Measurements from ENCODE around the gene PEX11A.
A peak's percentile ranks its signal among the peaks of the same experiment; 100 is the strongest.

PEX11A gene

DNA sequence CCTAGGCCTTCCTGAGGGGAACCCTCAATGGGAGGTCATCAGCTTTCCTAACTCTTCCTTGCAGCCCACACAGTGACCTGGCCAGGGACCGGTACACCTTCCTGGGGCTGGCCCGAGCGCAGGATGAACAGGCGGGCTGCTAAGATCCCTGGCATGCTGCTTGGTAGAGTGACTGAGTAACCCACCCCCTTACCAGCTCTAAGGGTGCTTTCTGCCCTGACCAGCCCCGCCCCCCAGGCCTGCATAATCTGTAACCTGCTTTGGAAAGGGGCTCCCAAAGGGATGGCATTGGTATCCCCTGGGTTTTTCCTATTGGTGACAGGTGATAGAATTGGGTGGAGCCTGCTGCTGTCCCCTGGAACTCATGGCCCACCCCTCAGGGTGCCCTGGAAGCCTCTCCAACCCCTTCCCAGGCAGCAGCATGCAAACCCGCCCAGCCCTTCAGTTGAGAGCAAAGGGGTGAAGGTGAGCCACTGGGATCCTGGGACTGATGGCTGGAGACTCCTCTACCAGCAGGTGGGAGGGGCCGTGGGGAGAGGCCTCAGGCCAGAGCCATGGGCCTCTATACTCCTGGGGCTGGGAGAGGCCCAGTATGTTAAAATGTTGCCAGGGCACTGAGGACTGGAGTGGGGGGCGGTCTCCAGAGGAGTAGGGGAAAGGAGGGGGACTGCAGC, 24.2 kb downstream of the PEX11A start:
- H3K4me1 ChIP-seq (ENCODE audit: control insufficient read depth, insufficient read depth, low read length), result no peaks in the 10 kb centered on the region
- ChIA-PET POLR2A (no interaction called here), CTCF (interaction anchor here (0.5 to 7.8 kb wide), 3 partner anchors 9 to 176 kb away, joined by 3 to 36 read pairs (median 4); no protein-coding TSS in a partner anchor)
- TF ChIP-seq ZNF514 (tag by site-specific recombination; IDR thresholded peaks at IDR 0.05) (no peak), ZNF707 (tag by site-specific recombination; IDR thresholded peaks at IDR 0.05) (no peak), KLF1 (tag by site-specific recombination; IDR thresholded peaks at IDR 0.05) (no peak), KLF10 (tag by site-specific recombination; IDR thresholded peaks at IDR 0.05) (no peak), GLIS1 (tag by site-specific recombination; IDR thresholded peaks at IDR 0.05) (no peak), ZBTB48 (tag by site-specific recombination; IDR thresholded peaks at IDR 0.05) (peak; percentile 74), ZNF184 (tag by site-specific recombination; IDR thresholded peaks at IDR 0.05) (no peak), KLF16 (tag by site-specific recombination; IDR thresholded peaks at IDR 0.05) (no peak), ZNF623 (tag by site-specific recombination; IDR thresholded peaks at IDR 0.05) (no peak), ZNF16 (tag by site-specific recombination; IDR thresholded peaks at IDR 0.05; ENCODE audit: low read depth) (no peak), ZNF157 (tag by site-specific recombination; IDR thresholded peaks at IDR 0.05) (no peak), GLI2 (tag by site-specific recombination; IDR thresholded peaks at IDR 0.05; ENCODE audit: borderline replicate concordance, low read depth) (no peak), GLIS2 (tag by site-specific recombination; IDR thresholded peaks at IDR 0.05) (peak; percentile 50), ZNF292 (tag by site-specific recombination; IDR thresholded peaks at IDR 0.05; ENCODE audit: borderline replicate concordance, low read depth) (no peak), ZBTB20 (tag by site-specific recombination; IDR thresholded peaks at IDR 0.05) (0 out of 2 replicates have a peak, but pooled peaks have one; percentile 39), ZNF658 (tag by site-specific recombination; IDR thresholded peaks at IDR 0.05) (no peak), KLF9 (tag by site-specific recombination; IDR thresholded peaks at IDR 0.05; ENCODE audit: low read depth) (no peak), SP2 (tag by site-specific recombination; IDR thresholded peaks at IDR 0.05) (peak; percentile 30), ZNF747 (tag by site-specific recombination; IDR thresholded peaks at IDR 0.05) (no peak), ZNF433 (tag by site-specific recombination; IDR thresholded peaks at IDR 0.05; ENCODE audit: low read depth) (no peak), REPIN1 (tag by site-specific recombination; IDR thresholded peaks at IDR 0.05; ENCODE audit: low read depth) (no peak), OSR2 (tag by site-specific recombination; IDR thresholded peaks at IDR 0.05) (no peak), HOXD13 (CRISPR knock-in tag; IDR thresholded peaks at IDR 0.05; ENCODE audit: borderline replicate concordance) (no peak), SALL2 (tag by site-specific recombination; IDR thresholded peaks at IDR 0.05; ENCODE audit: borderline replicate concordance) (no peak)
- TF ChIP-seq, protein P1, sequence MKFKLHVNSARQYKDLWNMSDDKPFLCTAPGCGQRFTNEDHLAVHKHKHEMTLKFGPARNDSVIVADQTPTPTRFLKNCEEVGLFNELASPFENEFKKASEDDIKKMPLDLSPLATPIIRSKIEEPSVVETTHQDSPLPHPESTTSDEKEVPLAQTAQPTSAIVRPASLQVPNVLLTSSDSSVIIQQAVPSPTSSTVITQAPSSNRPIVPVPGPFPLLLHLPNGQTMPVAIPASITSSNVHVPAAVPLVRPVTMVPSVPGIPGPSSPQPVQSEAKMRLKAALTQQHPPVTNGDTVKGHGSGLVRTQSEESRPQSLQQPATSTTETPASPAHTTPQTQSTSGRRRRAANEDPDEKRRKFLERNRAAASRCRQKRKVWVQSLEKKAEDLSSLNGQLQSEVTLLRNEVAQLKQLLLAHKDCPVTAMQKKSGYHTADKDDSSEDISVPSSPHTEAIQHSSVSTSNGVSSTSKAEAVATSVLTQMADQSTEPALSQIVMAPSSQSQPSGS (tag by site-specific recombination; IDR thresholded peaks at IDR 0.05; ENCODE audit: low read depth), result no peak
- TF ChIP-seq, protein P2, sequence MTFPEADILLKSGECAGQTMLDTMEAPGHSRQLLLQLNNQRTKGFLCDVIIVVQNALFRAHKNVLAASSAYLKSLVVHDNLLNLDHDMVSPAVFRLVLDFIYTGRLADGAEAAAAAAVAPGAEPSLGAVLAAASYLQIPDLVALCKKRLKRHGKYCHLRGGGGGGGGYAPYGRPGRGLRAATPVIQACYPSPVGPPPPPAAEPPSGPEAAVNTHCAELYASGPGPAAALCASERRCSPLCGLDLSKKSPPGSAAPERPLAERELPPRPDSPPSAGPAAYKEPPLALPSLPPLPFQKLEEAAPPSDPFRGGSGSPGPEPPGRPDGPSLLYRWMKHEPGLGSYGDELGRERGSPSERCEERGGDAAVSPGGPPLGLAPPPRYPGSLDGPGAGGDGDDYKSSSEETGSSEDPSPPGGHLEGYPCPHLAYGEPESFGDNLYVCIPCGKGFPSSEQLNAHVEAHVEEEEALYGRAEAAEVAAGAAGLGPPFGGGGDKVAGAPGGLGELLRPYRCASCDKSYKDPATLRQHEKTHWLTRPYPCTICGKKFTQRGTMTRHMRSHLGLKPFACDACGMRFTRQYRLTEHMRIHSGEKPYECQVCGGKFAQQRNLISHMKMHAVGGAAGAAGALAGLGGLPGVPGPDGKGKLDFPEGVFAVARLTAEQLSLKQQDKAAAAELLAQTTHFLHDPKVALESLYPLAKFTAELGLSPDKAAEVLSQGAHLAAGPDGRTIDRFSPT (tag by site-specific recombination; IDR thresholded peaks at IDR 0.05), result no peak
- TF ChIP-seq, protein P3, sequence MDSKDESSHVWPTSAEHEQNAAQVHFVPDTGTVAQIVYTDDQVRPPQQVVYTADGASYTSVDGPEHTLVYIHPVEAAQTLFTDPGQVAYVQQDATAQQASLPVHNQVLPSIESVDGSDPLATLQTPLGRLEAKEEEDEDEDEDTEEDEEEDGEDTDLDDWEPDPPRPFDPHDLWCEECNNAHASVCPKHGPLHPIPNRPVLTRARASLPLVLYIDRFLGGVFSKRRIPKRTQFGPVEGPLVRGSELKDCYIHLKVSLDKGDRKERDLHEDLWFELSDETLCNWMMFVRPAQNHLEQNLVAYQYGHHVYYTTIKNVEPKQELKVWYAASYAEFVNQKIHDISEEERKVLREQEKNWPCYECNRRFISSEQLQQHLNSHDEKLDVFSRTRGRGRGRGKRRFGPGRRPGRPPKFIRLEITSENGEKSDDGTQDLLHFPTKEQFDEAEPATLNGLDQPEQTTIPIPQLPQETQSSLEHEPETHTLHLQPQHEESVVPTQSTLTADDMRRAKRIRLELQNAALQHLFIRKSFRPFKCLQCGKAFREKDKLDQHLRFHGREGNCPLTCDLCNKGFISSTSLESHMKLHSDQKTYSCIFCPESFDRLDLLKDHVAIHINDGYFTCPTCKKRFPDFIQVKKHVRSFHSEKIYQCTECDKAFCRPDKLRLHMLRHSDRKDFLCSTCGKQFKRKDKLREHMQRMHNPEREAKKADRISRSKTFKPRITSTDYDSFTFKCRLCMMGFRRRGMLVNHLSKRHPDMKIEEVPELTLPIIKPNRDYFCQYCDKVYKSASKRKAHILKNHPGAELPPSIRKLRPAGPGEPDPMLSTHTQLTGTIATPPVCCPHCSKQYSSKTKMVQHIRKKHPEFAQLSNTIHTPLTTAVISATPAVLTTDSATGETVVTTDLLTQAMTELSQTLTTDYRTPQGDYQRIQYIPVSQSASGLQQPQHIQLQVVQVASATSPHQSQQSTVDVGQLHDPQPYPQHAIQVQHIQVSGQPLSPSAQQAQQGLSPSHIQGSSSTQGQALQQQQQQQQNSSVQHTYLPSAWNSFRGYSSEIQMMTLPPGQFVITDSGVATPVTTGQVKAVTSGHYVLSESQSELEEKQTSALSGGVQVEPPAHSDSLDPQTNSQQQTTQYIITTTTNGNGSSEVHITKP (tag by site-specific recombination; IDR thresholded peaks at IDR 0.05), result peak; percentile 84
- no peak overlapping the region for H3K4me3 ChIP-seq (ENCODE audit: low read depth, low read length)
- H3K36me3 ChIP-seq (ENCODE audit: control insufficient read depth in 2 of 2, insufficient read depth in 1 of 2, low read length in 2 of 2), result no peaks in the 10 kb centered on the region
- H3K9me3 ChIP-seq (ENCODE audit: control insufficient read depth, insufficient read depth, low read depth, low read length), result no peaks in the 10 kb centered on the region
- peak overlapping the region; percentile 21; the same call in 1 of the 2 replicates for H3K27ac ChIP-seq (ENCODE audit: extremely low read depth, low read depth, low read length)

All from HEK293 (cell line).